GM15510 (cell line): ENCODE data around the gene GAPVD1.

Source experiments
- POLR2A ChIP-seq: IDR thresholded peaks from 3 replicates; pipeline ENCODE4 v1.6.1; 2011; ENCODE audit warnings: borderline replicate concordance; ENCODE audit not compliant: insufficient read length; ENCODE audit errors: extremely low read depth

GAPVD1 gene

GRCh38 chr9:125400725-125401716, 139.4 kb downstream of the GAPVD1 start:
- no peak for TF ChIP-seq POLR2A

- no peak for TF ChIP-seq POLR2A
Observed at GRCh38 chr9:125404733-125405132, 143.1 kb downstream of the GAPVD1 start.

- TF ChIP-seq POLR2A, result no peak
Observed at GRCh38 chr9:125405938-125406809, 144.5 kb downstream of the GAPVD1 start.

GRCh38 chr9:125406810-125407087, 145.1 kb downstream of the GAPVD1 start:
- TF ChIP-seq POLR2A, result no peak

GRCh38 chr9:125407432-125407973, 145.9 kb downstream of the GAPVD1 start:
- no peak for TF ChIP-seq POLR2A

- TF ChIP-seq POLR2A, result no peak
Observed at GRCh38 chr9:125407974-125408900, 146.6 kb downstream of the GAPVD1 start.

- TF ChIP-seq POLR2A, result no peak
Observed at GRCh38 chr9:125409217-125409636, 147.6 kb downstream of the GAPVD1 start.

GRCh38 chr9:125409637-125410521, 148.3 kb downstream of the GAPVD1 start:
- TF ChIP-seq POLR2A, result no peak

GRCh38 chr9:125410522-125410894, 148.9 kb downstream of the GAPVD1 start:
- no peak for TF ChIP-seq POLR2A

- TF ChIP-seq POLR2A, result no peak
Observed at GRCh38 chr9:125411171-125411756, 149.6 kb downstream of the GAPVD1 start.

- TF ChIP-seq POLR2A, result no peak
Observed at GRCh38 chr9:125412166-125412565, 150.5 kb downstream of the GAPVD1 start.

- no peak for TF ChIP-seq POLR2A
Observed at GRCh38 chr9:125413579-125413978, 152.0 kb downstream of the GAPVD1 start.
